H9 (cell line): ENCODE measurements around the gene THEM5. TPM values are rescaled to one million over a fixed set of nuclear protein-coding genes. Genes with fewer than 3 reads are reported as not detected.

Experiments
- DNase-seq: peaks from one replicate; pipeline ENCODE4 v3.0.0-alpha.2; 2017
- H2AFZ ChIP-seq: one replicate; pipeline ENCODE4 v1.6.1; 2013; ENCODE audit warnings: mild to moderate bottlenecking, low read length, control low read depth, moderate library complexity
- H2AK5ac ChIP-seq: 2 replicates; pipeline ENCODE4 v1.6.1; 2013; ENCODE audit warnings: low read length, control low read depth, mixed read lengths; ENCODE audit not compliant: insufficient read length
- H2BK120ac ChIP-seq: one replicate; pipeline ENCODE4 v1.6.1; 2013; ENCODE audit warnings: low read depth, mild to moderate bottlenecking, low read length, control low read depth, inconsistent platforms; ENCODE audit not compliant: poor library complexity, severe bottlenecking
- H2BK12ac ChIP-seq: 2 replicates; pipeline ENCODE4 v1.6.1; 2013; ENCODE audit warnings: low read length, control low read depth, mixed read lengths, low read depth; ENCODE audit not compliant: insufficient read length
- H2BK15ac ChIP-seq: 2 replicates; pipeline ENCODE4 v1.6.1; 2013; ENCODE audit warnings: low read depth, low read length, control low read depth
- H2BK20ac ChIP-seq: one replicate; pipeline ENCODE4 v1.6.1; 2013; ENCODE audit warnings: low read depth, mild to moderate bottlenecking, low read length, control low read depth, inconsistent platforms; ENCODE audit not compliant: poor library complexity, severe bottlenecking
- H2BK5ac ChIP-seq: 2 replicates; pipeline ENCODE4 v1.6.1; 2013; ENCODE audit warnings: low read length, control low read depth, mixed read lengths; ENCODE audit not compliant: insufficient read length
- H3K14ac ChIP-seq: 2 replicates; pipeline ENCODE4 v1.6.1; 2013; ENCODE audit warnings: low read length, control low read depth; ENCODE audit not compliant: insufficient read depth
- H3K18ac ChIP-seq: 2 replicates; pipeline ENCODE4 v1.6.1; 2013; ENCODE audit warnings: low read depth, mild to moderate bottlenecking, mixed read lengths, low read length, control low read depth; ENCODE audit not compliant: insufficient read length
- H3K23ac ChIP-seq: 2 replicates; pipeline ENCODE4 v1.6.1; 2013; ENCODE audit warnings: low read length, control low read depth, mixed read lengths, low read depth; ENCODE audit not compliant: insufficient read length
- H3K23me2 ChIP-seq: 2 replicates; pipeline ENCODE4 v1.6.1; 2013; ENCODE audit warnings: low read depth, mild to moderate bottlenecking, mixed read lengths, low read length, control low read depth; ENCODE audit not compliant: insufficient read length, poor library complexity, severe bottlenecking
- H3K27ac ChIP-seq: 2 replicates; pipeline ENCODE4 v1.5.1; 2013; ENCODE audit warnings: low read length, control low read depth, mixed read lengths, low read depth; ENCODE audit not compliant: insufficient read length
- H3K27me3 ChIP-seq: 2 replicates; pipeline ENCODE4 v1.6.1; 2013; ENCODE audit warnings: low read length, control low read depth, inconsistent platforms; ENCODE audit not compliant: insufficient read depth
- H3K4ac ChIP-seq: 2 replicates; pipeline ENCODE4 v1.6.1; 2013; ENCODE audit warnings: low read depth, mild to moderate bottlenecking, control low read depth, inconsistent platforms, low read length, moderate library complexity
- H3K4me1 ChIP-seq: 2 replicates; pipeline ENCODE4 v1.6.1; 2013; ENCODE audit warnings: low read length, control low read depth, inconsistent platforms; ENCODE audit not compliant: insufficient read depth
- H3K4me2 ChIP-seq: 2 replicates; pipeline ENCODE4 v1.6.1; 2013; ENCODE audit warnings: low read length, control low read depth, mixed read lengths; ENCODE audit not compliant: insufficient read length, insufficient read depth
- H3K56ac ChIP-seq: 2 replicates; pipeline ENCODE4 v1.6.1; 2013; ENCODE audit warnings: low read depth, mild to moderate bottlenecking, mixed read lengths, low read length, control low read depth; ENCODE audit not compliant: insufficient read length
- H3K79me1 ChIP-seq: 2 replicates; pipeline ENCODE4 v1.6.1; 2013; ENCODE audit warnings: low read depth, mild to moderate bottlenecking, moderate library complexity, low read length, control low read depth, inconsistent platforms; ENCODE audit not compliant: insufficient read depth, poor library complexity, severe bottlenecking
- H3K79me2 ChIP-seq: 2 replicates; pipeline ENCODE4 v1.6.1; 2013; ENCODE audit warnings: low read length, control low read depth, inconsistent platforms; ENCODE audit not compliant: insufficient read depth
- H3K9ac ChIP-seq: 2 replicates; pipeline ENCODE4 v1.6.1; 2013; ENCODE audit warnings: low read length, control low read depth, mixed read lengths; ENCODE audit not compliant: insufficient read length; ENCODE audit errors: extremely low read depth
- H3K9me3 ChIP-seq: one replicate; pipeline ENCODE4 v1.6.1; 2013; ENCODE audit warnings: low read depth, low read length, inconsistent platforms; ENCODE audit not compliant: control insufficient read depth
- H3T11ph ChIP-seq: one replicate; pipeline ENCODE4 v1.6.1; 2013; ENCODE audit warnings: mild to moderate bottlenecking, low read length, control low read depth, inconsistent platforms
- H4K20me1 ChIP-seq: one replicate; pipeline ENCODE4 v1.6.1; 2013; ENCODE audit not compliant: control insufficient read depth, insufficient read length, insufficient read depth
- H4K5ac ChIP-seq: 2 replicates; pipeline ENCODE4 v1.6.1; 2013; ENCODE audit warnings: low read depth, mild to moderate bottlenecking, mixed read lengths, low read length, control low read depth; ENCODE audit not compliant: insufficient read length
- H4K8ac ChIP-seq: replicated peaks from 2 replicates; pipeline ENCODE4 v1.6.1; 2013; ENCODE audit warnings: low read length, control low read depth, mixed read lengths, low read depth; ENCODE audit not compliant: insufficient read length
- H4K91ac ChIP-seq: 2 replicates; pipeline ENCODE4 v1.6.1; 2013; ENCODE audit warnings: low read depth, mild to moderate bottlenecking, moderate library complexity, mixed read lengths, low read length, control low read depth; ENCODE audit not compliant: insufficient read length
- H3K27ac Mint-ChIP-seq, 3 experiments: 2 replicates in 2 of 3; 3 replicates in 1 of 3; pipeline ENCODE4 v1.8.0; 2020 to 2021; ENCODE audit warnings: mixed read lengths in 3 of 3, mild to moderate bottlenecking in 1 of 3, moderate library complexity in 1 of 3
- H3K27me3 Mint-ChIP-seq: 2 replicates; pipeline ENCODE4 v1.8.0; 2021; ENCODE audit warnings: low read depth, mild to moderate bottlenecking, moderate library complexity, mixed read lengths
- H3K36me3 Mint-ChIP-seq, 3 experiments: 2 replicates in 2 of 3; 3 replicates in 1 of 3; pipeline ENCODE4 v1.8.0; 2020 to 2021; ENCODE audit warnings: low read depth in 3 of 3, mixed read lengths in 3 of 3; ENCODE audit not compliant: insufficient read depth in 1 of 3
- H3K4me1 Mint-ChIP-seq, 2 experiments: 2 replicates each; pipeline ENCODE4 v1.8.0; 2020; ENCODE audit warnings: mixed read lengths in 2 of 2
- H3K4me3 Mint-ChIP-seq, 2 experiments: 2 replicates in 1 of 2; 3 replicates in 1 of 2; pipeline ENCODE4 v1.8.0; 2020 to 2021; ENCODE audit warnings: mild to moderate bottlenecking in 2 of 2, mixed read lengths in 2 of 2, moderate library complexity in 1 of 2
- H3K9me3 Mint-ChIP-seq, 2 experiments: 2 replicates in 1 of 2; 3 replicates in 1 of 2; pipeline ENCODE4 v1.8.0; 2020; ENCODE audit warnings: mild to moderate bottlenecking in 2 of 2, mixed read lengths in 2 of 2, moderate library complexity in 1 of 2
- WGBS: extraction: QIAGEN DNeasy Blood & Tissue Kit; methylation state at CpG from one replicate; pipeline ENCODE4 v1.1.7; 2013; ENCODE audit warnings: missing lambda C conversion rate, low lambda C conversion rate, mixed read lengths; ENCODE audit not compliant: insufficient read length; ENCODE audit errors: extremely low coverage; 5-methylcytosine and 5-hydroxymethylcytosine counted together
- total RNA-seq: library from RNA; stranded (reverse); gene quantifications from 2 replicates; pipeline ENCODE4 v1.2.1, GENCODE V29; 2021
- TF ChIP-seq, protein P1 (sequence below): fragments of 200-600 bp; sonication (generic); conservative IDR thresholded peaks from 3 replicates; pipeline ENCODE4 v1.8.0; 2021; ENCODE audit warnings: antibody characterized with exemption, mild to moderate bottlenecking

THEM5 gene
- total RNA-seq, 1 experiment from 2014 or later, result not detected

DNA sequence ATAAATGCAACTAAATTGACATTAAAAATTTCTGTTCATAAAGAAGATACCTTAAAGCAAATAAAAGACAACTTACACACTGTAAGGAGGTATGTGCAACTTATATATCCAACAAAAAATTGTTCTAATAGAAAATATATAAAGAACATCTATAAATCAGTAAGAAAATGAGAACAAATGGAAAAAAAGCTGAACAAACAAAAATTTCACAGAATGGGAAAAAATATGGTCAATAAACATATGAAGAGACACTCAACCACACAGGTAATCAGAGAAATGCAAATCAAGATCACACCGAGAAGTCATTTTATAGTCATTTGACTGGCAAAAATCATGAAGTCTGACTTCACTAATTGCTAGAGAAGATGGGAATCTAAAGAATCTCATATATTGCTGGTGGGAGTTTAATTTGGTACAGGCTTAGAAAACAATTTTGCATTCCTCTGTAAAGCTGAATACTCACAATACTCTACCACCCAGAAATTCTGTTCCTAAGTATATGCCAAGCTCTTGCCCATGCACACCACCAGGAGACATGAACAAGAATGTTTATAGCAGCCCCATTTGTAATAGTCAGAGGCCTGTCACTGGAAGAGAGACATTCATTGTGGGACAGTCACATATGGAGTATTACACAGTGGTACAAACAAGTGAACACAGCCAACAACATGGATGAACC lies 22.0 kb upstream of the THEM5 start:
- H3K79me2 ChIP-seq, result no peaks in the 10 kb centered on the region
- H3K27ac ChIP-seq, result no peak overlapping the region
- H3K4me1 Mint-ChIP-seq, result peaks cover 15% of the 10 kb centered on the region in 2 experiments
- no peak overlapping the region for H2BK5ac ChIP-seq
- H3K4me2 ChIP-seq, result no peak overlapping the region
- no peak overlapping the region for H2BK12ac ChIP-seq
- no peak overlapping the region for H2BK15ac ChIP-seq
- H2AFZ ChIP-seq, result no peak overlapping the region
- H3K4ac ChIP-seq, result no peak overlapping the region
- TF ChIP-seq, protein P1, sequence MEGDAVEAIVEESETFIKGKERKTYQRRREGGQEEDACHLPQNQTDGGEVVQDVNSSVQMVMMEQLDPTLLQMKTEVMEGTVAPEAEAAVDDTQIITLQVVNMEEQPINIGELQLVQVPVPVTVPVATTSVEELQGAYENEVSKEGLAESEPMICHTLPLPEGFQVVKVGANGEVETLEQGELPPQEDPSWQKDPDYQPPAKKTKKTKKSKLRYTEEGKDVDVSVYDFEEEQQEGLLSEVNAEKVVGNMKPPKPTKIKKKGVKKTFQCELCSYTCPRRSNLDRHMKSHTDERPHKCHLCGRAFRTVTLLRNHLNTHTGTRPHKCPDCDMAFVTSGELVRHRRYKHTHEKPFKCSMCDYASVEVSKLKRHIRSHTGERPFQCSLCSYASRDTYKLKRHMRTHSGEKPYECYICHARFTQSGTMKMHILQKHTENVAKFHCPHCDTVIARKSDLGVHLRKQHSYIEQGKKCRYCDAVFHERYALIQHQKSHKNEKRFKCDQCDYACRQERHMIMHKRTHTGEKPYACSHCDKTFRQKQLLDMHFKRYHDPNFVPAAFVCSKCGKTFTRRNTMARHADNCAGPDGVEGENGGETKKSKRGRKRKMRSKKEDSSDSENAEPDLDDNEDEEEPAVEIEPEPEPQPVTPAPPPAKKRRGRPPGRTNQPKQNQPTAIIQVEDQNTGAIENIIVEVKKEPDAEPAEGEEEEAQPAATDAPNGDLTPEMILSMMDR, result no peak
- H3K23ac ChIP-seq, result no peak overlapping the region
- H3K9me3 ChIP-seq, result no peaks in the 10 kb centered on the region
- no peak overlapping the region for H4K91ac ChIP-seq
- H3K14ac ChIP-seq, result no peak overlapping the region
- H3T11ph ChIP-seq, result no peak overlapping the region
- H2BK120ac ChIP-seq, result no peak overlapping the region
- no peak overlapping the region for H3K18ac ChIP-seq
- no peaks in the 10 kb centered on the region; the same call in 1 of the 2 replicates for H3K27me3 Mint-ChIP-seq
- H3K27me3 ChIP-seq, result no peaks in the 10 kb centered on the region
- DNase-seq, result no peak
- H4K5ac ChIP-seq, result no peak overlapping the region
- no peak overlapping the region for H2AK5ac ChIP-seq
- H4K20me1 ChIP-seq, result no peaks in the 10 kb centered on the region
- no peak overlapping the region for H2BK20ac ChIP-seq
- no peaks in the 10 kb centered on the region for H3K9me3 Mint-ChIP-seq
- no peaks in the 10 kb centered on the region for H3K79me1 ChIP-seq
- peaks cover 3 to 6% (median 4%) of the 10 kb centered on the region in 3 experiments; a peak in 3 of 7 replicates for H3K36me3 Mint-ChIP-seq
- no peak overlapping the region for H3K9ac ChIP-seq
- H3K56ac ChIP-seq, result no peak overlapping the region
- H3K4me1 ChIP-seq, result no peaks in the 10 kb centered on the region
- WGBS, result no CpG with 5 or more reads among the region's 1 CpG
- no peak overlapping the region for H3K4me3 Mint-ChIP-seq
- no peak overlapping the region for H3K27ac Mint-ChIP-seq
- no peaks in the 10 kb centered on the region for H3K23me2 ChIP-seq
- no peak overlapping the region for H4K8ac ChIP-seq
